ENCODE data around the gene TRAK2.
A peak's percentile ranks its signal among the peaks of the same experiment; 100 is the strongest.

The TRAK2 gene

DNA sequence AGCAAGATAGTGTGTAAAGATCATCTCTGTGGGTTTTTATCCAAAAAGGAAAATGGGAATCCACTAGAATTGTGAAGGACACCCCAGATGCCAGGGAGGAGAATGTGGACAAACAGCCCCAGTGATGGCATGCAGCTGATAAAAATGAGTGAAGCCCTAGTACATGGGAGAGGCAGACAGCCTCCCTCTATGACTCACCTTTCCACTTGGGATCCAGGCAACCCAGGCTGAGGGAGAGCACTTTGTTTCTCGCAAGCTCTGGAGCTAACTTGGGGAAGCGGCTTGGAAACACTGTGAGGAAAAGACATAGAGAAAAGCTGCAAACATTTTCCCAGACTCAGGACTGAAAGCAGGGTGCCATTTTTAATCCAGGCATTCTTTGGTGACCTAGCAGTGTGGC lies 88.9 kb downstream of the TRAK2 start:
- no peak for DNase-seq (ENCODE audit: low read depth in 3 of 3)

DNA sequence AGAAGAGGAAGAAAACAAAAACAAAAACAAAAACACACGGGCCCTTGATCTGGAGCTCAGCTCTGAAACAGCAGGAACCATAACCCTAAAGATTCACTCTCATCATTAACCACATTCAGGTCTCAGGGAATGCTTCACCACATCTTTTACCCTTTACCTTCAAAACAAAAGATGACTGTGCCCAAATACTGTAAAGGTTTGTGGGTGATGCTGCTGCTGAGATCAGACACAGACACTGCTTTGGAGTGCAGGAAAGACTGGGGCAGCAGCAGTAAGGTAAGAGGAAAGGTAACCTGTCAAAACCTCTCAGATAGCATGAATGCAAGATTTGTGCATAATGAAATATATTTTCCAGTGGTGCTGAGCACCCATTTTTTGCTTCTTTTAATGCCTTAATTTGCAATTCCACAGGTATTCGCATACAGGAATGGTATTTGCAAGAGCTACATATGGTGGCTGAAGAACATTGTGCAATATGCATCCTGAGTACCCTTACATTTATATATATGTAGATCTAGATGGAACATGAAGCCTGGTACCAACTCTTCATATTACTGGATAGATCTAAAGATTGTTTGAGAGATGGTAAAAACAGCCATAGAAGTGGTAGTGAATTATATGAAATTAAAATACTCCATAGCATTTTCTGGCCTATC lies 90.1 kb downstream of the TRAK2 start:
- DNase-seq (ENCODE audit: low read depth in 3 of 3) = no peak

DNA sequence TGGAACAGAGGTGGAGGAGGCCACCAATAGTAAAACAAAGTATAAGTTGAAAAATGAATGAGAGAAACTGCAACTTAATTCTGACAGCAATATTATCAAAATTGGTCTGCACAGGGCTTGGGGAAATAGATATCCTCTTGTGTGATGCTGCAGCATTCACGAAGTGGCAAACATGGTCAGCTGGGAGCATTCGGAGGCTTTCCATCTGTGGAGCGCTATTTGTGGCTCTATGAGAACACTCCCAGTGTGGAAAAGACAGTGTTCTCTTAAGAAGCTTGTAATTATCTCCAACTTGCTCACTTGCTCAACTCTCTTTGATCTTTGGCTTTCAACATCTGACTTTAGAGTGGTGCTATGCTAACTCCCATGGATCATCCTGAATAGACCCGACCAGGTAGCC lies 91.0 kb downstream of the TRAK2 start:
- no peak for DNase-seq (ENCODE audit: low read depth in 3 of 3)

DNA sequence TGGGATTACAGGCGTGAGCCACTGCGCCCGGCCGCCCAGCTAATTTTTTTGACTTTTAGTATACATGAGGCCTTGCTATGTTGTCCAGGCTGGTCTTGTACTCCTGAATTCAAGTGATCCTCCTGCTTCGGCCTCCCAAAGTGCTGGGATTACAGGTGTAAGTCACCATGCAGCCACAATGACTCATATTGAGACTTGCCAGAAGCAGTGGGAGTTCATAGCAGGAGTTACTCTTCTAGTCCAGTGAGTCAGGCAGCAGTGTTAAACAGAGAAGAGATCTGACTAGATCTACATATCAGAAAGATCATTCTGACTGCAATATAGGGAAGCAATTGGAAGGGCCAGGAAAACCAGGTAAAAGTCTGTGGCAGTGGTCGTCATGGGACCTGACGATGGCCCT lies 92.6 kb downstream of the TRAK2 start:
- peak in 1 of 3 experiments; percentile 26 for DNase-seq (ENCODE audit: low read depth in 3 of 3)

DNA sequence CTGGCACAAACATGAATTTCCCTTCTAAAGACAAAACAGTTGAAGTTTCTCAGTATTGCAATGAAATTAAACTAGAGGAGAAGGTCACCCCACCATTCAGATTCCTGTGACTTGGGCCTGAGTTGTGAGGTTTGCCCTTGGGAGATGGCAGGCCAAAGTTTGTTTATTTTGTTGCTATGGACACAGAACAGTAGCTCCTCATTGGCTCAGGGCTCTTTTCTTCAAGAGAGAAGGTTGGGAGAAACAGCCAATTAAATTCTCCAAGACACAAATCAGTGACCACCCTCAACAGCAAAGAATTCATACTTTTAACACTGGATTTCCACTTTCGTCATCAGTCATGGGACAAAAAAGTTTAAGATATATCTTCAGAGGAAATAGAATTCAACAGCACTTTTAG lies 94.0 kb downstream of the TRAK2 start, which contains the start of gene FLACC1:
FLACC1 (minus strand) TSS at position 125 of the 400 bp plus-strand sequence. CDS start 5,941 bp downstream, outside the sequence.
- no peak for DNase-seq (ENCODE audit: low read depth in 3 of 3)

DNA sequence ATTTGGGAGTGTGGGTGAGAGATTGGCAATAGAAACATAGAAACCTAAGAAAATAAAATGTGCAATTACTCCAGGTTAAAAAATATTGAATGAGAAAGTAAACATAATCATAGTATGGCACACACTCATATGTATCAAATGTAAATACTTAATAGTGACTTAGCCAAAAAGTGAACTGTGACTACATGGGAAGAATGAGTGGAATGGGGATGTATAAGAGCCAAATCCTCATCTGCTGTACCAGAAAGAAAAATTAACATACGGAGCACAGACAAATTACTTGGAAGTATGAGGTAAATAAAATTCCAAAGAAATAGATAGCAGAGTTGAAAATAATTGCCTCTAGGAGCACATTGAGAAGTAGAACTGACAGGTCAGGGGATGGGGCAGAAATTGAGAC lies 98.1 kb downstream of the TRAK2 start:
- DNase-seq (ENCODE audit: low read depth in 3 of 3) = no peak

DNA sequence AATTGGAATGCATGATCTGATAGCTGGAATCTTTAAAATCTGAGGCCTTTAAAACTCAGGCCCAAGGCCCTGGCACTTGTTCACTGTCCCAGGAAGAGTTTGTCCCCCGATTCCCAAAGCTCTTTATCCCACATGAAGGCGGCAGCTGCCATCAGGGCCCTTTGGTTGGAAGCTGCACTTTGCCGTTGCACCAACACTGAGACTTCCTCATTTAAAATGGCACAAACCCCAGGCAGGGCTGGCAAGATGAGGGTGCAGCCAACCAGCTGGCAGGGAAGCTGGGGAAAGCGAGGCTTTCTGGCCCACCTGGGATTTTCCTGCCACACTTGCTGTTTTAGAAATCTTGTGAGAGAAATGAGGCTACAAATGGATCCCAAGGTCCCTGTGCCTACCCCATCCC lies 100.4 kb downstream of the TRAK2 start:
- no peak for DNase-seq (ENCODE audit: low read depth in 3 of 3)

DNA sequence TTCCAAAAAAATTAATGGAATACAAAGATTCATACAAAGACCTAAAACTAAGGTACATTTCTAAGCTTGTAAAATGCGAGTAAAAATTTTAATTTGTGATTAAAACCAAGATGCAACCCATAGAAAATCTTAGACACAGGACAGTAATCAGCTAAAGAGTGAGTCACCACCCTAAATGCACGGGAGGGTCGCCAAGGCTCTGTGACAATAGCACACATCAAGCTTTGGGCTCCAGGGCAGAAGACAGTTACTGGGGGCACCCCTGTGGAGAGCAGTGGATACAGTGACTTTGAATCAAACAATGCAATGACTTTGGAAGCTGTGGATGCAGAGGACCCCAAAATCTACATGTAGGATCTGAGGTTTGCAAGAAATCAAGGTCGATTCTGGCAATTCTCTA lies 101.7 kb downstream of the TRAK2 start:
- no peak for DNase-seq (ENCODE audit: low read depth in 3 of 3)

DNA sequence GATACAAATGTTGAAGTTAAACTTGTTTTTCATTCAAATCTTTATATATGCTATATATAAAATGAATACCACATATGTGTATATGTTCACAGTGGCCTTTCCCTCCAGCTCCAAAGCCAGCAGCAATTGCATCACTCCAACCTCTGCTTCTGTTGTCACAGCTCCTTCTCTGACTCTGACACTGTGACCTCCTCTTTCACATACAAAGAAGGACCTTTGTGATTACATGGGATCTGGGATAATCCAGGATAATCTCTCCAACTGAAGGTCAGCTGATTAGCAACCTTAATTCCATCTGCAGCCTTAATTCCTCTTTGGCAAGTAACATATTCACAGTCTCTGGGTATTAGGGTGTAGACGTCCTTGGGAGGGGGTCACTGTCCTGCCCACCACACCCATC lies 102.5 kb downstream of the TRAK2 start:
- no peak for DNase-seq (ENCODE audit: low read depth in 3 of 3)

DNA sequence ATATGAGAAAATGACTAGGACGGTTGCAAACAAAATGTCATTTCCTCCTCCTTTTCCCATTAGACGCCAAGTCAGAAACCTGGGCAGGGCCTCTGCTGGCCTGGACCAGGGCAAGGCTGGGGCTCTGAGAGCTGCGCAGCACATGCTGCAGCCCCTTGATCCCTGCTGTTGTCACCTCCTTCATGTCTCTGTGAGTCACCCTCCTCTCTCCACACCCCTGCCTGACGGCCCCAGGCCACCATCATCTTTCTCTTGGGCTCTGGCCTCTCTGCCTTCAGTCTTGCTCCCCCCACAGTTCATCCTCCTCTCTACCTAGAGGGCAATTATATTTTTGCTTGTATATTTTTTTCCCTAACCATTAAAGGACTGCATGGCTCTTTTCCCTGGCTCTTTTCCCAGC lies 104.1 kb downstream of the TRAK2 start:
- DNase-seq (ENCODE audit: low read depth in 3 of 3) = no peak

DNA sequence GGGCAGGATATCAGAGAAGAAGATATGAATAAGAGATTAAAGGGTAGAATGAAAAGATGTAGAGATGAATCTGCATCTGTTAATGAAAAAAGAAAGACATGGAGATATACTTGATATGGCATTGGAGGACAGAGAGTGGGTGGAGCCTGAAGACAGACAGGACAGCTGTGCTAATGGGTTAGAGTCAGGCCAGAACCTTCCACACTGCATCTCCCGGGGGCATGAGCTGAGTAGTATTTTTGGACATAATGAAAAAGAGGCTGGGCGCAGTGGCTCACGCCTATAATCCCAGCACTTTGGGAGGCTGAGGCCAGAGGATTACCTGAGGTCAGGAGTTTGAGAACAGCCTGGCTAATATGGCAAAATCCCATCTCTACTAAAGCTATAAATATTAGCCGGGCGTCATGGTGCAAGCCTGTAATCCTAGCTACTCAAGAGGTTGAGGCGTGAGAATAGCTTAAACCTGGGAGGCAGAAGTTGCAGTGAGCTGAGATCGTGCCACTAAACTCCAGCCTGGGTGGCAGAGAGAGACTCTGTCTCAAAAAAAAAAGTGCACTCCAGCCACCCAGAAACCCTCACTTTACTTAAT lies 105.5 kb downstream of the TRAK2 start:
- no peak for DNase-seq (ENCODE audit: low read depth in 3 of 3)

DNA sequence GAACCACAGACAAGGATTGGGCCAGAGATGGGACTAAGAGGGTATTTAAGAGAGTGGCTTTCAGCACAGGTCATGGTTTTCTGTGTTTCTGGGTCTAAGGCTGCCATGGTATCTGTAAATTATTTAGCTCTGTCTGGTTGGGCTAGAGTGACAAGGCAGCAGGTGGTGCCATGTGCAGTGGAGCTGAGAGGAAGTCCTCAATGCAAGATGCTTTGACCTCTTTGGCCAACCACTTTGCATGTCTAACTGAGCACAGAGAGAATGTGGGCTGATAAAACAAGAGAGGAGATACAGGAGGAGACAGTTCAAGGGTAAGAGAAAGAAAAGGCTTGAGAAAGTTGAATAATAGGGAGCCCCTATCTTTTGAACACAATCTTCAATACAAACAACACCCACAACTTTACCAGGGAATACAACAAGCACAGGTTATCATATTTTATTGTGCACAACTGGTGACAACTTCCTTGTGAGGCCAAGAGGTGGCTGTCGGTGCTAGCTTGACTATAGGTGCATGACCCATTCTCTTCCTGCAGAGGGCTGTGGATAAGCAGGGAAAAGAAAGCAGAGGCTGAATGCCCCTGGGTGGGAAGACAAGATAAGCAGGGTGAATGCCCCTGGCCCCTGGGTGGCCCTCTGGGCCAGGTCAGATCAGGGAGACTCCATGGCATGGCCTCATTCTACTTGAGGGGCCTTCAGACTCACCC lies 106.4 kb downstream of the TRAK2 start:
- no peak for DNase-seq (ENCODE audit: low read depth in 3 of 3)

DNA sequence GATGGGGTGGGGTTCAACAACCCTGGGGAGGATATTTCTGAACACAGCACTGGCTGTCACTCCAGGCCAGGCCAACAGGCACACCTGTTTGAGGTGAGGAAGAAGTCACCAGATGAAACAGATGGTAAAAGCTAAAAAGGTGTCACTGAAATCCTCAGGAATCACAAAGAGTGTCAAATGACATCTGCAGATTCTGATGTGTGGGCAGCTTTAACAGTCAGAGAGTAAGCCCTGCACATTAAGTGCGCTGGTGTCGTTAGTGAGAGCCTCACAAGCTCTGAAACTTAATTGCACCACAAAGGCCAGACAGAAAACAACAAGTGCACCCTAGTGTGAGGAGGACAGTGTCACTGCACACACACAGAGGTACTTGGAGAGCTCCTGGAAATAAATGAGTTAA lies 107.7 kb downstream of the TRAK2 start:
- DNase-seq (ENCODE audit: low read depth in 3 of 3) = no peak

DNA sequence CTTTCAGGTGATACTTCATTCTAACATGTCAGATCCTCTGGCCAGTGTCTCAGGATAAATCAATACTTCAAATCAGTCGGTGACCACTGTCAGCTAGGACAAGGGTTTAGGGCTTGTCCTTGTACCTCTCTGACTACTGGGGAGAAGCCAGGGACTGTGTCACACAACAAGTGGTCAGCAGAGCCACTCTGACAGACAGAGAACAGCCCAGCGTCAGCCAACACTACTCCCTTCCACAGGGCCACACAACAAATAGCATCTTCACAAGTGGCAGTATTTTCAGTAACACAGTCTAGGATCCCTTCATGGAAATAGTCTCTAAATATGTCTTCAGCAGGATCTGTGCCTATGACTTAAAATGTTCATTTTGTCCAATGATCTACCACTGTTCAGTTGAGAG lies 108.3 kb downstream of the TRAK2 start:
- no peak for DNase-seq (ENCODE audit: low read depth in 3 of 3)

DNA sequence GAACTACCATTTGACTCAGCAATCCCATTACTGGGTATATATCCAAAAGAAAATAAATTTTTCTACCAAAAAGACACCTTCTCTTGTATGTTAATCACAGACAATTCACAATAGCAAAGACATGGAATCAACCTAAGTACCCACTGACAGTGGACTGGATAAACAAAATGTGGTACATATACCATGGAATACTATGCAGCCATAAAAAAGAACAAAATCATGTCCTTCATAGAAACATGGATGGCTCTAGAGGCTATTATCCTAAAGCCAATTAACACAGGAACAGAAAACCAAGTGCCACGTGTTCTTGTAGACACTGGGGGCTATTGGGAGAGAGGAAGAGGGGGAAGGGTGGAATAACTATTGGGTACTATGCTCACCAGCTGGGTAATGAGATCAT lies 121.8 kb downstream of the TRAK2 start:
- DNase-seq (ENCODE audit: low read depth in 3 of 3) = no peak

DNA sequence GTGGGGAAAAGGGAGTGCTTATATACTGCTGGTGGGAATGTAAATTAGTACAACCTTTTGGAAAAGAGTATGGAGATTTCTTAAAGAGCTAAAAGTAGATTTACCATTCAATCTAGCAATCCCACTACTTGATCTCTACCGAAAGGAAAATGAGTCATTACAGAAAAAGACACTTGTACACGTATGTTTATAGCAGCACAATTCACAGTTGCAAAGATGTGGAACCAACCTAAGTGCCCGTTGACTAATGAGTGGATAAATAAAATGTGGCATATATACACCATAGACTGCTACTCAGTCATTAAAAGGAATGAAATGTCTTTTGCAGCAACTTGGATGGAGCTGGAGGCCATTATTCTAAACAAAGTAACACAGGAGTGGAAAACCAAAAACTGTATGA lies 123.6 kb downstream of the TRAK2 start:
- no peak for DNase-seq (ENCODE audit: low read depth in 3 of 3)

Data from stimulated activated CD4-positive, alpha-beta T cell treated with anti-CD3 and anti-CD28 coated beads, TNF-alpha, amount 100 ng/mL, for 24 hours (primary cell).